A549 (cell line): ENCODE results near the gene UBE3C. TPM values are rescaled to one million over a fixed set of nuclear protein-coding genes. Genes with fewer than 3 reads are reported as not detected.
A peak's percentile ranks its signal among the peaks of the same experiment; 100 is the strongest.

Source experiments
- ATAC-seq, 2 experiments: fragments of 200-7000 bp in 1 of 2; fragments of >200 bp in 1 of 2; cut with Nextera tagmentation in 1 of 2; cut with Tn5 transposase in 1 of 2; 3 replicates each; pipeline versions ENCODE4 v1.8.0 to v1.9.1; 2018 to 2020; ENCODE audit warnings: mild to moderate bottlenecking in 1 of 2, moderate library complexity in 1 of 2
- CTCF ChIA-PET: fragments of 300-600 bp; sonication (Branson Sonifier 250); formaldehyde crosslinking; extraction: SDS; loops from one replicate; lab custom pipeline; 2021; ENCODE audit warnings: antibody characterized with exemption, inconsistent platforms; lab: Yijun Ruan, JAX
- POLR2A ChIA-PET: fragments of 350-600 bp; formaldehyde crosslinking; extraction: SDS; loops from one replicate; lab custom pipeline; 2021; ENCODE audit warnings: antibody characterized with exemption, inconsistent platforms; lab: Yijun Ruan, JAX
- DNase-seq, 2 experiments: peaks; one replicate each; pipeline versions ENCODE4 v3.0.0 to v3.0.0-alpha.2; 2011 to 2016; ENCODE audit warnings: low read depth in 1 of 2, low spot score in 1 of 2
- FAIRE-seq: peaks from 2 replicates; lab custom pipeline; 2011; peaks lifted over from hg19 to GRCh38; lab: Jason Lieb, UNC
- H3K27ac ChIP-seq, 2 experiments: fragments of >200 bp; sonication (Bioruptor Twin); formaldehyde crosslinking; 3 replicates each; pipeline ENCODE4 v1.5.1; 2016 to 2017
- H3K4me1 ChIP-seq: fragments of >200 bp; sonication (Bioruptor Twin); formaldehyde crosslinking; 3 replicates; pipeline ENCODE4 v1.6.1; 2016
- H3K4me2 ChIP-seq: fragments of >200 bp; sonication (Bioruptor Twin); formaldehyde crosslinking; 3 replicates; pipeline ENCODE4 v1.6.1; 2016
- H3K4me3 ChIP-seq: fragments of >200 bp; sonication (Bioruptor Twin); formaldehyde crosslinking; 3 replicates; pipeline ENCODE4 v1.5.1; 2016
- H3K9me3 ChIP-seq: fragments of >200 bp; sonication (Bioruptor Twin); formaldehyde crosslinking; 3 replicates; pipeline ENCODE4 v1.6.1; 2016
- CBX8 ChIP-seq: fragments of 200-600 bp; sonication (generic); IDR thresholded peaks from 2 replicates; pipeline ENCODE4 v1.6.1; 2016
- CHD2 ChIP-seq: fragments of 150-350 bp; IDR thresholded peaks from 2 replicates; pipeline ENCODE4 v1.6.1; 2014; ENCODE audit warnings: low read length; ENCODE audit not compliant: partially characterized antibody
- CTCF ChIP-seq: fragments of >200 bp; sonication (Bioruptor Twin); formaldehyde crosslinking; IDR thresholded peaks from 3 replicates; pipeline ENCODE4 v1.5.1; 2016
- EP300 ChIP-seq, 2 experiments: fragments of >200 bp; sonication (Bioruptor Twin); formaldehyde crosslinking; IDR thresholded peaks; 2 replicates in 1 of 2; 3 replicates in 1 of 2; pipeline ENCODE4 v1.6.1; 2016 to 2017
- ESRRA ChIP-seq: fragments of 150-350 bp; IDR thresholded peaks from 2 replicates; pipeline ENCODE4 v1.6.1; 2014; ENCODE audit warnings: mild to moderate bottlenecking, low read length, borderline replicate concordance
- FOSL2 ChIP-seq, 2 experiments: fragments of 450-650 bp in 1 of 2; fragments of >200 bp in 1 of 2; sonication (Bioruptor Twin) in 1 of 2; formaldehyde crosslinking; IDR thresholded peaks; 2 replicates each; pipeline versions ENCODE4 v1.5.0 to v1.6.1; 2016 to 2020; ENCODE audit warnings: mild to moderate bottlenecking in 1 of 2, moderate library complexity in 1 of 2
- HES2 ChIP-seq: fragments of >200 bp; sonication (Bioruptor Twin); formaldehyde crosslinking; IDR thresholded peaks from 2 replicates; pipeline ENCODE4 v1.6.1; 2016
- HEYL ChIP-seq: fragments of 250-450 bp; sonication (Bioruptor Pico); IDR thresholded peaks from 2 replicates; pipeline ENCODE4 v1.8.0; 2021; ENCODE audit warnings: mild to moderate bottlenecking, moderate library complexity
- HOXA7 ChIP-seq: fragments of 250-450 bp; sonication (Bioruptor Pico); IDR thresholded peaks from 2 replicates; pipeline ENCODE4 v1.5.0; 2020; ENCODE audit warnings: mild to moderate bottlenecking, moderate library complexity
- HOXB5 ChIP-seq: fragments of 250-450 bp; sonication (Bioruptor Pico); IDR thresholded peaks from 2 replicates; pipeline ENCODE4 v1.5.0; 2020; ENCODE audit warnings: mild to moderate bottlenecking, moderate library complexity
- JUNB ChIP-seq: fragments of >200 bp; sonication (Bioruptor Twin); formaldehyde crosslinking; IDR thresholded peaks from 2 replicates; pipeline ENCODE4 v1.6.1; 2016
- KDM1A ChIP-seq: fragments of 200-600 bp; sonication (generic); IDR thresholded peaks from 2 replicates; pipeline ENCODE4 v1.6.1; 2016; ENCODE audit warnings: low read depth, mild to moderate bottlenecking
- KDM5A ChIP-seq: fragments of 200-600 bp; sonication (generic); IDR thresholded peaks from 2 replicates; pipeline ENCODE4 v1.6.1; 2016; ENCODE audit warnings: antibody characterized with exemption, mild to moderate bottlenecking
- MYC ChIP-seq: IDR thresholded peaks from 2 replicates; pipeline ENCODE4 v1.6.1; 2012; ENCODE audit warnings: mild to moderate bottlenecking, inconsistent platforms, low read length, improper control_type of control experiment, borderline replicate concordance
- NPAS2 ChIP-seq: fragments of 250-450 bp; sonication (Bioruptor Pico); IDR thresholded peaks from 2 replicates; pipeline ENCODE4 v1.8.0; 2022; ENCODE audit warnings: mild to moderate bottlenecking, moderate library complexity, borderline replicate concordance
- NR3C1 ChIP-seq: fragments of >200 bp; sonication (Bioruptor Twin); formaldehyde crosslinking; IDR thresholded peaks from 3 replicates; pipeline ENCODE4 v1.6.1; 2017
- PBX3 ChIP-seq: IDR thresholded peaks from 2 replicates; pipeline ENCODE4 v1.6.1; 2012
- POLR2A ChIP-seq: IDR thresholded peaks from 2 replicates; pipeline ENCODE4 v1.6.1; 2012; ENCODE audit warnings: mild to moderate bottlenecking, low read length
- RCOR1 ChIP-seq: fragments of 150-350 bp; IDR thresholded peaks from 2 replicates; pipeline ENCODE4 v1.6.1; 2014; ENCODE audit warnings: antibody characterized with exemption, low read length, low read depth
- REST ChIP-seq: fragments of 200-600 bp; sonication (generic); IDR thresholded peaks from 2 replicates; pipeline ENCODE4 v1.6.1; 2016; ENCODE audit warnings: antibody characterized with exemption, mild to moderate bottlenecking, moderate library complexity
- RFX5 ChIP-seq: fragments of 450-650 bp; IDR thresholded peaks from 2 replicates; pipeline ENCODE4 v1.7.1; 2014; ENCODE audit warnings: antibody characterized with exemption, mild to moderate bottlenecking, moderate library complexity
- SMC3 ChIP-seq: fragments of >200 bp; sonication (Bioruptor Twin); formaldehyde crosslinking; IDR thresholded peaks from 3 replicates; pipeline ENCODE4 v1.6.1; 2018; ENCODE audit warnings: inconsistent platforms
- SREBF2 ChIP-seq: fragments of 450-650 bp; IDR thresholded peaks from 2 replicates; pipeline ENCODE4 v1.6.1; 2014; ENCODE audit warnings: mild to moderate bottlenecking, moderate library complexity
- TP53 ChIP-seq: fragments of 250-450 bp; sonication (Bioruptor Pico); IDR thresholded peaks from 2 replicates; pipeline ENCODE4 v1.5.0; 2021; ENCODE audit warnings: mild to moderate bottlenecking, moderate library complexity
- USF2 ChIP-seq: fragments of 450-650 bp; IDR thresholded peaks from 2 replicates; pipeline ENCODE4 v1.6.1; 2014; ENCODE audit warnings: antibody characterized with exemption
- ZC3H11A ChIP-seq: fragments of 450-650 bp; IDR thresholded peaks from 2 replicates; pipeline ENCODE4 v1.6.1; 2014; ENCODE audit warnings: antibody characterized with exemption, mild to moderate bottlenecking
- WGBS: methylation state at CpG from one replicate; pipeline ENCODE4 v1.1.6; 2017; ENCODE audit errors: missing lambda C conversion rate; 5-methylcytosine and 5-hydroxymethylcytosine counted together
- polyA plus RNA-seq, 4 experiments: library from polyadenylated mRNA; depleted of rRNA in 3 of 4; stranded (reverse); fragments of >200 nt; fragmentation: RNase III in 1 of 4; extraction: RNeasy Plus Mini Kit Qiagen cat#74134 plus additional on column Dnase treatment in 1 of 4; gene quantifications; 2 replicates in 3 of 4; 3 replicates in 1 of 4; pipeline ENCODE4 v1.2.3, GENCODE V29; 2011 to 2017

Gene UBE3C
- polyA plus RNA-seq, 2 of the 4 experiments (the other 2 are of a cell fraction): 52.1 to 73.2 TPM

- Histone ChIP-seq H3K4me3 (no peak overlapping the region), H3K9me3 (no peaks in the 10 kb centered on the region), H3K4me1 (no peaks in the 10 kb centered on the region), H3K4me2 (no peak overlapping the region), H3K27ac (no peak overlapping the region)
- ATAC-seq (no peak), FAIRE-seq (no peak), DNase-seq (no peak)
- 90% methylated on average over 8 of the region's 8 CpGs for WGBS
- TF ChIP-seq TP53 (CRISPR knock-in tag): no peak
- TF ChIP-seq SMC3: no peak
- TF ChIP-seq FOSL2 (IDR thresholded peaks at IDR 0.05): no peak
- TF ChIP-seq FOSL2 (CRISPR knock-in tag; IDR thresholded peaks at IDR 0.05): no peak
- TF ChIP-seq NR3C1: no peak
- TF ChIP-seq RCOR1: no peak
- no peak for TF ChIP-seq JUNB
- no peak for TF ChIP-seq ZC3H11A
- TF ChIP-seq CHD2: no peak
- TF ChIP-seq SREBF2: no peak
- no peak for TF ChIP-seq USF2
- no peak for TF ChIP-seq RFX5
- CTCF ChIA-PET: interaction anchor here (0.9 to 8.0 kb wide), 5 partner anchors 8 to 295 kb away, joined by 3 to 47 read pairs (median 3); no protein-coding TSS in a partner anchor
- POLR2A ChIA-PET: no interaction called here
These were observed 107.3 kb downstream of the UBE3C start for GRCh38 chr7:157246052-157246451.

- FAIRE-seq (no peak), ATAC-seq (no peak)
These were observed 109.9 kb downstream of the UBE3C start for GRCh38 chr7:157248659-157249058.

GRCh38 chr7:157250605-157251228 lies 112.0 kb downstream of the UBE3C start:
- Histone ChIP-seq H3K4me3 (no peak overlapping the region), H3K27ac (no peak overlapping the region), H3K4me1 (no peaks in the 10 kb centered on the region), H3K4me2 (no peak overlapping the region), H3K9me3 (no peaks in the 10 kb centered on the region)
- ATAC-seq (peak; percentile 83 to 85; a peak in 5 of 6 replicates), FAIRE-seq (no peak), DNase-seq (peak; percentile 38 to 73)
- ChIA-PET POLR2A (no interaction called here), CTCF (interaction anchor here (0.9 to 8.0 kb wide), 10 partner anchors 7 to 46 kb away, joined by 3 to 47 read pairs (median 6); no protein-coding TSS in a partner anchor)
- 34% methylated on average over 9 of the region's 9 CpGs for WGBS
- TF ChIP-seq CTCF (peak; percentile 73), NR3C1 (no peak), MYC (no peak), REST (no peak), HOXB5 (no peak), KDM1A (no peak), POLR2A (no peak)

More at GRCh38 chr7:157248659-157249058, 109.9 kb downstream of the UBE3C start:
- no peak for TF ChIP-seq KDM1A
- TF ChIP-seq CBX8: no peak
- TF ChIP-seq ESRRA: no peak
- no peak for TF ChIP-seq MYC
- no peak for TF ChIP-seq HES2
- no peak for TF ChIP-seq KDM5A
- TF ChIP-seq EP300 (IDR thresholded peaks at IDR 0.05): no peak
- TF ChIP-seq HOXA7 (CRISPR knock-in tag): no peak
- TF ChIP-seq USF2: no peak
- TF ChIP-seq HEYL (CRISPR knock-in tag): no peak
- TF ChIP-seq PBX3: no peak
- TF ChIP-seq NPAS2: no peak
- no peak for TF ChIP-seq SMC3
- ChIA-PET CTCF (interaction anchor here (0.9 to 8.0 kb wide), 9 partner anchors 9 to 277 kb away, joined by 3 to 47 read pairs (median 5); no protein-coding TSS in a partner anchor), POLR2A (no interaction called here)
- 95% methylated on average over 14 of the region's 14 CpGs for WGBS
- no peak overlapping the region for H3K4me3 ChIP-seq
- H3K9me3 ChIP-seq: no peaks in the 10 kb centered on the region
- no peak for DNase-seq
- H3K4me2 ChIP-seq: no peak overlapping the region
- H3K4me1 ChIP-seq: no peaks in the 10 kb centered on the region
- no peak overlapping the region for H3K27ac ChIP-seq
